Esophagus muscularis mucosa (tissue), 4 donors: Measurements from ENCODE around the gene CASS4.

Source experiments
- CTCF ChIP-seq, 3 experiments: fragments of 200-600 bp in 2 of 3; fragments of 450-650 bp in 1 of 3; sonication (generic) in 2 of 3; IDR thresholded peaks; one replicate each; pipeline ENCODE4 v1.5.1; 2017 to 2019; ENCODE audit warnings: antibody characterized with exemption in 3 of 3, mild to moderate bottlenecking in 2 of 3, moderate library complexity in 1 of 3
- EP300 ChIP-seq: sonication (generic); formaldehyde crosslinking; IDR thresholded peaks from one replicate; pipeline ENCODE4 v1.6.1; 2017; ENCODE audit warnings: antibody characterized with exemption
- POLR2A ChIP-seq: fragments of 450-650 bp; IDR thresholded peaks from one replicate; pipeline ENCODE4 v1.6.1; 2017; ENCODE audit warnings: antibody characterized with exemption, moderate library complexity, mild to moderate bottlenecking, low read depth
- POLR2AphosphoS5 ChIP-seq, 2 donors: sonication (generic); formaldehyde crosslinking; IDR thresholded peaks; one replicate each; pipeline ENCODE4 v1.6.1; 2017; ENCODE audit warnings: antibody characterized with exemption in 2 of 2

DNA sequence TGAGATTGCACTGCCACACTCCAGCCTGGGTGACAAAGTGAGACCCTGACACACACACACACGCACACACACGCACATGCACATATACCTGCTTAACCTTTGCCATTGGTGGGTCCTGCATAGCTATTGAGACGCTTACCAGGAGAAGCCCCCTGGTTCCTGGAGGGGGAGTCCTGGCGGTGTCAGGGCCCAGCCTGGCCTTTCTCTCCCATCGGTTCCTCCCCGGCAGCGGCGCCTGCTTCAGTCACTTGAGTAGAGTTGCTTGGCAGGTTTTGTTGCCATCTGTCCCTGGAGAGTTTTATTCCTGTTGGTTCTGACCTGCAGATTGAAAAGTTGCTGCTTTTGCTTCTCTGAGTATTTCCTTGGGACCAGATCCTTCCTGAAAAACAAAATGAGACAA is 91.9 kb downstream of the CASS4 start:
- TF ChIP-seq CTCF (IDR thresholded peaks at IDR 0.05): no peak
- no peak for TF ChIP-seq EP300
- no peak for TF ChIP-seq POLR2A
- TF ChIP-seq POLR2AphosphoS5 (IDR thresholded peaks at IDR 0.05): no peak
